HFF-Myc (cell line): ENCODE results near the gene EIF4G3.

ENCODE experiments used
- DNase-seq: peaks from one replicate; pipeline ENCODE4 v3.0.0-alpha.2; 2011; ENCODE audit warnings: low read depth; ENCODE audit errors: extremely low read depth
- H3K4me3 ChIP-seq: replicated peaks from 2 replicates; pipeline ENCODE4 v1.5.1; 2011; ENCODE audit warnings: low read depth, mild to moderate bottlenecking, control low read depth, low read length
- TF ChIP-seq, protein P1 (sequence below): IDR thresholded peaks from 2 replicates; pipeline ENCODE4 v1.5.1; 2012; ENCODE audit warnings: mild to moderate bottlenecking, low read depth, low read length, control low read depth; ENCODE audit errors: missing control alignments

EIF4G3 gene

DNA sequence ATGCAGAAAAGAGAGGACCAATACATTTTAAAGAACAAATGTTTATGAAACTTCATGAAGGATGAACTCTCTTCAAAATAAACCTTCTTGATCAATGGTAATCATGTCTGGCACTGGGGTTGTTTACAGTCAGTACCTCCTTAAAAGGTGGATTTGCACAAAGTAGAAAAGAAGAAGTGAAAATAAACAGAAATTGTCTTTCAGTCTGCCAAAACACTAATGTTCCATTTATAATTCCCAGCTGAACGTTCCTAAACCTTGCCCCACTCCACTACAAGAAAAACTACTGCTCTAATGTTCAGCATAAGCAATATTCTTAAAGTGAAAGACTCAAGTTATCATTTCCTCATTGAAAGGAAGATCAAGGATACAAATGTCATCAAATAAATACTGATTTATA, 86.2 kb downstream of the EIF4G3 start:
- H3K4me3 ChIP-seq, result no peak overlapping the region
- no peak for DNase-seq
- TF ChIP-seq, protein P1, sequence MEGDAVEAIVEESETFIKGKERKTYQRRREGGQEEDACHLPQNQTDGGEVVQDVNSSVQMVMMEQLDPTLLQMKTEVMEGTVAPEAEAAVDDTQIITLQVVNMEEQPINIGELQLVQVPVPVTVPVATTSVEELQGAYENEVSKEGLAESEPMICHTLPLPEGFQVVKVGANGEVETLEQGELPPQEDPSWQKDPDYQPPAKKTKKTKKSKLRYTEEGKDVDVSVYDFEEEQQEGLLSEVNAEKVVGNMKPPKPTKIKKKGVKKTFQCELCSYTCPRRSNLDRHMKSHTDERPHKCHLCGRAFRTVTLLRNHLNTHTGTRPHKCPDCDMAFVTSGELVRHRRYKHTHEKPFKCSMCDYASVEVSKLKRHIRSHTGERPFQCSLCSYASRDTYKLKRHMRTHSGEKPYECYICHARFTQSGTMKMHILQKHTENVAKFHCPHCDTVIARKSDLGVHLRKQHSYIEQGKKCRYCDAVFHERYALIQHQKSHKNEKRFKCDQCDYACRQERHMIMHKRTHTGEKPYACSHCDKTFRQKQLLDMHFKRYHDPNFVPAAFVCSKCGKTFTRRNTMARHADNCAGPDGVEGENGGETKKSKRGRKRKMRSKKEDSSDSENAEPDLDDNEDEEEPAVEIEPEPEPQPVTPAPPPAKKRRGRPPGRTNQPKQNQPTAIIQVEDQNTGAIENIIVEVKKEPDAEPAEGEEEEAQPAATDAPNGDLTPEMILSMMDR, result no peak

DNA sequence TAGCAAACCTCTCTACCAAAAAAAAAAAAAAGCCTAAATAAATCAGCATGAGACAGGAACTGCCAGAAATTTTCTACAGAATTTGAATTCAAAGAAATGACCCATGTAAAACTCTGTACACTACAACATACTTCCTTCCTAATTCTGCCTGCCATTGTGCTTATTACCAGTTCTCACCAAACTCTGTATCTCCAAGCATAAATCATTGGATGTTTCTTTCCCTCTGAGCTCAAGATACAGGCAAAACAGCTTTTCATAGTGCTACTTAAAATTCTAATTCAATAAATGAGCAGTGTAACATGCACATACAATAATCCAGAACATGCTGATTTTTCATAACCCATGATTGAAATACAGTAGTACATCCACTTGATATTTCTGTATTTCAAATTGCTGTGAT, 87.0 kb downstream of the EIF4G3 start:
- no peak for DNase-seq
- no peak overlapping the region for H3K4me3 ChIP-seq
- TF ChIP-seq, protein P1, result no peak

DNA sequence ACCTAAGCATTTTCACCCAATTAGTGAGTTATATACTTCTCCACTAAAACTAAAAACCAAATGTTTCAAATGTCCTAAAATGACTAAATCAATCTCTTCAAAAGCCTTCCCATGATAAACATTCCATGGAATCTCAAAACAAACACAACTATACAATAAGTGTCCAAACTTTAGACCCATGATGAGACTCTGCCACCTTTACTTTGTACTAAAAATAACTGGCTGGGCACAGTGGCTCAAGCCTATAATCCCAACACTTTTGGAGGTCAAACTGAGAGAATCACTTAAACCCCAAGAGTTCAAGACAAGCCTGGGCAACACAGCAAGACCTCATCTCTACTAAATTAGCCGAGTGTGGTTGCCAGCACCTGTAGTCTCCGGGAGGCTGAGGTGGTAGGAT, 87.4 kb downstream of the EIF4G3 start:
- no peak overlapping the region for H3K4me3 ChIP-seq
- no peak for DNase-seq
- TF ChIP-seq, protein P1, result no peak

DNA sequence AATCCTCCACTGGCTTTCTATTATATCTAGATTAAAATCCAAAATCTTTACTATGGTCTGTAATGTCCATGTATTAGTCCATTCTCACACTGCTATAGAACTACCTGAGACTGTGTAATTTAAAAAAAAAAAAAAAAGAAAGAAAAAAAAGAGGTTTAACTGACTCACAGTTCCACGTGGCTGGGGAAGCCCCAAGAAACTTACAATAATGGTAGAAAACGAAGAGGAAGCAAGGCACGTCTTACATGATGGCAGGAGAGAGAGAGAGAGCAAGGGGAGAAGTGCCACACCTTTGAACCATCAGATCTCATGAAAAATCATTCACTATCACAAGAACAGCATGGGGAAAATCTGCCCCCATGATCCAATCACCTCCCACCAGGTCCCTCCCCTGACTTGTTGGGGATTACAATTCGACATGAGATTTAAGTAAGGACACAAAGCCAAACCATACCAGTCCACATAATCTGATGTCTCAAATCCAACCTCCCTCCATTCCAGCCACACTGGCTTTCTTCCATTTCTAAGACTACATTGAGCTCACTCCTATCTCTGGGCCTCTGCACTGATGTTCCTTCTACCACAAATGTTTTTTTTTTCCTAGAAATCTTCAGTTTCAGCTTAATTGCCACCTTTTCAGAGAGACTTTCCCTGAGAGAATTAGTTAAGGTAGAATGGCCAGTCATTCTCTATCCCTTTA, 92.4 kb downstream of the EIF4G3 start:
- DNase-seq, result no peak
- TF ChIP-seq, protein P1, result no peak
- H3K4me3 ChIP-seq, result no peak overlapping the region

DNA sequence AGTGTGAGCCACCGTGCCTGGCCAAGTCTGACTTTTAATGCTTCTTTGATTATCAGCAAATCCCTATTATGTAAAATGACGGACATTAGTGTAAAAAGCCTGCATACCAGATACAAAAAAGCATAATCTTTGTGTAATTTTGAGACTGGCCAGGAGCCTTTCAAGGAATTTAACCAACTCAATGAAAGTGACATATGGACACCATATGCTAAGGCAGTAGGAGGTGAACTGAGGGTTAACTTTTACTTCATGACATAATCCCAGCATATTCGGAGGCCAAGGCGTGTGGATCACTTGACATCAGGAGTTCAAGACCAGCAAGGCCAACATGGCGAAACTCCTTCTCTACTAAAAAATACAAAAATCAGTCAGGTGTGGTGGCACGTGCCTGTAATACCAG, 94.6 kb downstream of the EIF4G3 start:
- no peak overlapping the region for H3K4me3 ChIP-seq
- TF ChIP-seq, protein P1, result no peak
- DNase-seq, result peak; percentile 80

DNA sequence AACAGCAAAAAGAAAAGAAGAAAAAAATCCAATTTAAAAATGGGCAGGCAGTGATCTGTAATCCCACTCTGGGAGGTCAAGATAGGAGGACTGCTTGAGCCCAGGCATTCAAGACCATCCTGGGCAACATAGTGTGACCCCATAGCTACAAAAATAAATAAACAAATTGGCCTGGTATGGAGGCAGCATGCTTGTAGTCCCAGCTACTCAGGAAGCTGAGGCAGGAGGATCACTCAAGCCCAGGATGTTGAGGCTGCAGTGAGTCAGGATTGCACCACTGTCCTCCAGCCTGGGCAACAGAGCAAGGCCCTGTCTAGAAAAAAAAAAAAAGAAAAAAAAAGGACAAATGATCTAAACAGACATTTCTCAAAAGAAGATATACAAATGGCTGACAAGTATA, 99.6 kb downstream of the EIF4G3 start:
- DNase-seq, result no peak
- H3K4me3 ChIP-seq, result no peak overlapping the region

DNA sequence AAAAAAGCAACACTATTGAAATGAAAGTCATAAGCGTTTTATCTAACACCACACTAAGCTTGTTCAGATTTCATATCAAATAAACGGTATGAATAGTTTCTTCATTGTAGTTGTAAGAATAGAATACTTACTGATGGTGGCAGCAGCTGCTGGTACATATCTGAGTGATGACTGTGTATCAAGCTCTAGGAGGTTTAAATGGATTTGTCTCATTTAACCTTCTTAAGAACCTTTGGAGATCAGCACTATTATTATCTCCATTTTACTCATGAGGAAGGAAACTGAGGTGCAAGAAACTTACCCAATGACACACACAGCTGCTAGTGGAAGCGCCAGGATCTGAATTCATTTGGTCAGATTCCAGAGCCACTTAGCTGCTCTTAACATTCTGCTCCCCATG, 104.0 kb downstream of the EIF4G3 start:
- TF ChIP-seq, protein P1, result no peak
- DNase-seq, result no peak
- no peak overlapping the region for H3K4me3 ChIP-seq

More for the DNA sequence above, 99.6 kb downstream of the EIF4G3 start:
- TF ChIP-seq, protein P1, result no peak
